Fibroblast of the aortic adventitia (primary cell): ENCODE data around the gene CPVL. TPM values are rescaled to one million over a fixed set of nuclear protein-coding genes. Genes with fewer than 3 reads are reported as not detected.

Experiments
- DNase-seq: peaks from one replicate; pipeline ENCODE4 v3.0.0-alpha.2; 2010; ENCODE audit warnings: low read depth
- H3K4me3 ChIP-seq: 2 replicates; pipeline ENCODE4 v1.5.1; 2011; ENCODE audit warnings: low read depth, mild to moderate bottlenecking, control low read depth, low read length, moderate library complexity
- total RNA-seq: library from RNA; depleted of rRNA; stranded (reverse); fragments of >200 nt; gene quantifications from 2 replicates; pipeline ENCODE4 v1.2.3, GENCODE V29; 2012; ENCODE audit warnings: low replicate concordance
- TF ChIP-seq, protein P1 (sequence below): IDR thresholded peaks from 2 replicates; pipeline ENCODE4 v1.5.1; 2011; ENCODE audit warnings: mild to moderate bottlenecking, low read length, control low read depth, inconsistent platforms; ENCODE audit not compliant: insufficient read depth

CPVL gene
- total RNA-seq, 1 donor = 0.54 TPM

DNA sequence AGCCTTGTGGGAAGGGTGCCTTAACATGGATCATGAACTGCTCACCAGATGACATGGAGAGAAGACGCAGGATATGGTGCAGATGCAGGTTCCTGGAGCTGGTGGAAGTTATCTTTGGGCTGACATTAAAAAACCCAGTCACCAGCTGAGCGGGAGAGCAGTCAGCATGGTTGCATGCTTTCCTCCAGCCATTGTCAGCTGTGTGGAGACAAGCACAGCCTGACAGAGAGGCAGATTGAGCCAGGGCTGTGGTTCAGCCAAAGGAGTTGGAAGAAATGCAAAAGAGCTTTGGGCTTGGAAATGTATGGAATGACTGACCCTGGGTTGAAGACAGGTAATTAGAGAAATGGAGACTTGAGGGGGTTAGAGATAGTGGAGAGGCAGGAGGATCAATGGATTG lies 79.7 kb downstream of the CPVL start:
- no peak for DNase-seq
- no peak overlapping the region for H3K4me3 ChIP-seq
- TF ChIP-seq, protein P1, sequence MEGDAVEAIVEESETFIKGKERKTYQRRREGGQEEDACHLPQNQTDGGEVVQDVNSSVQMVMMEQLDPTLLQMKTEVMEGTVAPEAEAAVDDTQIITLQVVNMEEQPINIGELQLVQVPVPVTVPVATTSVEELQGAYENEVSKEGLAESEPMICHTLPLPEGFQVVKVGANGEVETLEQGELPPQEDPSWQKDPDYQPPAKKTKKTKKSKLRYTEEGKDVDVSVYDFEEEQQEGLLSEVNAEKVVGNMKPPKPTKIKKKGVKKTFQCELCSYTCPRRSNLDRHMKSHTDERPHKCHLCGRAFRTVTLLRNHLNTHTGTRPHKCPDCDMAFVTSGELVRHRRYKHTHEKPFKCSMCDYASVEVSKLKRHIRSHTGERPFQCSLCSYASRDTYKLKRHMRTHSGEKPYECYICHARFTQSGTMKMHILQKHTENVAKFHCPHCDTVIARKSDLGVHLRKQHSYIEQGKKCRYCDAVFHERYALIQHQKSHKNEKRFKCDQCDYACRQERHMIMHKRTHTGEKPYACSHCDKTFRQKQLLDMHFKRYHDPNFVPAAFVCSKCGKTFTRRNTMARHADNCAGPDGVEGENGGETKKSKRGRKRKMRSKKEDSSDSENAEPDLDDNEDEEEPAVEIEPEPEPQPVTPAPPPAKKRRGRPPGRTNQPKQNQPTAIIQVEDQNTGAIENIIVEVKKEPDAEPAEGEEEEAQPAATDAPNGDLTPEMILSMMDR = no peak

DNA sequence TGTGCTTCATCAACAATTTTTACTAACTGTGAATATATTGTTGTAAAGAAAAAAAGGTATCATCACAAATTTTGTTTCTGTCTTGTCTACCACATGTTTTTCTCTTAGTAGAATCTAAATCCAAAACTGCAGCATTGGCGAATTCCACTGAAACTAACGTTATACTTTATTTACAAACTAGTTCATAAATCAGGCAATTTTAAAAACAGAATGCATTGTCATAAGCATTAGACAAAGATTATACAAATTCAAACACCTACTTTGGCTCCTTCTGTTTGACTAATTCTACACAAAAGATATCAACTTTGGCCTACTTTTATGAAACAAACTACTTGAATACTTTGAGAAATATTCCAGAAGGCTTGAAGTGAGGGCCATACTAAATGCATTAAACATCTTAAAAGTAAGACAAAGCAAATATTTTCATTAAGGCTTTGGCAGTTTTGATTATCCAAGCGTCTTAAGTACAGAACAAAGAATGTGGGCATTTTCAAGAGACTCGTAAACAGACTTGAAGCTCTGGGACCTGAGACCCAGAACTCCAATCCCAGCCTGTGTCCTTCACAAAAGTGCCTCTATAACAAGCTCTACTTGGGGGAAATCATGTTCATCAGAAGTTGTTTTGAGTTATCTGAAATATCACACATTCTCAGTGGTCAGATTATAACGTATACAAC lies 81.0 kb downstream of the CPVL start:
- no peak overlapping the region for H3K4me3 ChIP-seq
- DNase-seq = no peak

DNA sequence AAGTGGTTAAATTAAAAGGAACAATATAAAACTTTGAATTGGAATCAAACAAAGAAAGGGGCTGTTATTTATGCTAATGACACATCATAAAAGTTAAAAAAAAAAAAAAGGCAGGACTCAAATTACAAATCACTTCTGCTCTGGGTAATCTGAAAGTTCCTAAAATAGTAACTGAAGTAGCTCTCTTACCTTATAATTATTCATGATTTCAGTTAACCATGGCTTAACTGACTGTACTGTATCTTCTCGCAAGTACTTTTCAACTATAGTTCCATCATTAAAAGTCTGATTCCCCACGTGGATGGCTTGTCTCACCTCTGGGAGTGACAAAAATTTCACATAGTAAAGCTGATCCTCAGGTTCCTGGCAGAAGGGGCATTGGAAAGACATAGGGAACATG lies 82.5 kb downstream of the CPVL start:
- TF ChIP-seq, protein P1 = no peak
- H3K4me3 ChIP-seq = no peak overlapping the region
- DNase-seq = no peak

More for the DNA sequence above, 81.0 kb downstream of the CPVL start:
- TF ChIP-seq, protein P1 = no peak

DNA sequence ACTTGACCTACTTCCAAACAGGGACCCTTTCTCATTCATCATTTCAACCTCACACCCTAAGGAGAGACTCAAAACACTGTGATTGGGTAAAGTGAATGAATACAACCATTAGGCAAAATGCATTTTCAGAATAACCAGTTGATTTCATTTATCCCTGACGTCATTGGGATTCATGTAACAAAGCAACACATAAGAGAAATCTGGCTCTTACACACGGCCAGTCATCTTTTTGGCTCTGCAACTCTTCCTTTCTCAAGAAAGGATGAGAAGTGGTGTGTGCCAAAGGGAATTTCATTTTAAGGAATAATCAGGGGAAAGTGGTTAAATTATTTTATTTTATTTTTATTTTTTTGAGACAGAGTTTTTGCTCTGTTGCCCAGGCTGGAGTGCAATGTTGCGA lies 83.1 kb downstream of the CPVL start:
- DNase-seq = peak; percentile 55
- H3K4me3 ChIP-seq = no peak overlapping the region
- TF ChIP-seq, protein P1 = no peak

DNA sequence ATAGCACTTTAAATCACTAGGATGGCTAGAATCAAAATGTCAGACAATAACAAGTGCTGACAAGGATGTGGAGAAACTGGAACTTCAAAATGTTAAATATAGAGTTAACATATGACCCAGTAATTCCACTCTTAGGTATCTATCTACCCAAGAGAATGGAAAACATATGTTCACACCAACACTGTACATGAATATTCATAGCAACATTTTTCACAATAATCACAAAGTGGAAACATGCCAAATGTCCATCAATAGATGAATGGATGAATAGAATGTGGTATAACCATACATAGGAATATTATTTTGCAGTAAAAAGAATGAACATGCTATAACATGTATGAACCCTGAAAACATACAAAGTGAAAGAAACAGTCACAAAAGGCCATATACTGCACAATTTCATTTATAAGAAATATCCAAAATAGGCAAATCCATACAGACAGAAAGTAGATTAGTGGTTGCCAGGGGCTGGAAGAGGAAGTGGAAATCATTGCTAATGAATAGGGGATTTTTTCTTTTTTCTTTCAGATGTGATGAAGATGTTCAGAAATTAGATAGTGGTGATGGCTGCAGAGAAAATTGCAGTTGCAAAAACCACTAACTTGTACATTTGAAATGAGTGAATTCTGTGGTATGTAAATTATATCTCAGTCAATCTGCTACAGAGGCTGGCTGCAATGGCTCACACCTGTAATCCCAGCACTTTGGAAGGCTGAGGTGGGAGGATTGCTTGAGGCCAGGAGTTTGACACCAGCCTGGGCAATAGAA lies 93.0 kb downstream of the CPVL start:
- no peak overlapping the region for H3K4me3 ChIP-seq
- no peak for DNase-seq
- TF ChIP-seq, protein P1 = no peak

DNA sequence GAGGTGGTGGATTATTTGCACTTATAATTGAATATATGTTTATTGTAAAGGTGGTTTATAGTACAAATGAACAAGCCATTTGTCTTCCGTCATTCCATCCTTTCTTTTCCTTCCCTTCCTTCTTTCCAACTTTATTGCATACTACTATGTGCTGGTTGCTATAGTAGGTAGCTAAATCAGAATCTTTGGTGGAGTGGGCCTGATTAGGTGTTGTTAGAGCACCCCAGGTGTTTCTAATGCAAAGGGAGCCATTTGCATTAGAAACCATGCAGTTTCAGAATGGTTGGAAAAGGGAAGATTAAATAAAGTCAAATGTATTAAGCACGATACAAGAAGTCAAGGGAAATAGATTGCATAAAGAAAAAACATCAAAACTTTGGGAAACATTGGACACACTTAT lies 99.4 kb downstream of the CPVL start:
- TF ChIP-seq, protein P1 = no peak
- DNase-seq = no peak

More for the DNA sequence above, 99.4 kb downstream of the CPVL start:
- no peak overlapping the region for H3K4me3 ChIP-seq
